Measurements from ENCODE around the gene SCFD1. TPM values are rescaled to one million over a fixed set of nuclear protein-coding genes. Genes with fewer than 3 reads are reported as not detected.

Gene SCFD1
- total RNA-seq = 138 TPM

GRCh38 chr14:30621940-30622830 lies at the start of gene SCFD1:
Gene SCFD1, plus strand, starts transcription at chr14:30622319. Its CDS starts 20 bp downstream, at chr14:30622339.

Other genes with a start within 250 kb of the SCFD1 start
- gene G2E3, start 63.2 kb upstream of the SCFD1 start, total RNA-seq = 54.6 TPM